Gastrocnemius medialis (tissue), 4 donors: ENCODE measurements around the gene ANKLE1. TPM values are rescaled to one million over a fixed set of nuclear protein-coding genes. Genes with fewer than 3 reads are reported as not detected.

Experiments used
- ATAC-seq, 2 donors: fragments of 150-250 bp; one replicate each; pipeline ENCODE4 v1.9.1; 2016
- DNase-seq, 2 donors: peaks; one replicate each; pipeline ENCODE4 v3.0.0-alpha.2; 2019
- H3K27ac ChIP-seq, 4 donors: fragments of 200-600 bp; sonication (generic); 1 replicate in 1 of 4; 2 replicates in 3 of 4; pipeline ENCODE4 v1.5.1; 2016 to 2018; ENCODE audit warnings: mild to moderate bottlenecking in 2 of 4, moderate library complexity in 1 of 4
- H3K27me3 ChIP-seq, 3 donors: fragments of 200-600 bp; sonication (generic) in 2 of 3; 1 replicate in 1 of 3; 2 replicates in 2 of 3; pipeline versions ENCODE4 v1.5.1 to v1.6.0; 2016 to 2019; ENCODE audit warnings: mild to moderate bottlenecking in 1 of 3, moderate library complexity in 1 of 3
- H3K36me3 ChIP-seq, 2 donors: fragments of 200-600 bp; sonication (generic) in 1 of 2; one replicate each; pipeline ENCODE4 v1.5.1; 2017 to 2018
- H3K4me1 ChIP-seq, 2 donors: fragments of 200-600 bp; sonication (generic) in 1 of 2; one replicate each; pipeline ENCODE4 v1.5.1; 2016 to 2017; ENCODE audit warnings: mild to moderate bottlenecking in 2 of 2
- H3K4me3 ChIP-seq, 4 donors: fragments of 200-600 bp; sonication (generic) in 3 of 4; 1 replicate in 1 of 4; 2 replicates in 3 of 4; pipeline ENCODE4 v1.5.1; 2016 to 2019; ENCODE audit warnings: mild to moderate bottlenecking in 2 of 4
- H3K9me3 ChIP-seq, 3 donors: fragments of 200-600 bp; sonication (generic) in 2 of 3; 1 replicate in 1 of 3; 2 replicates in 2 of 3; pipeline ENCODE4 v1.5.1; 2016 to 2019
- CTCF ChIP-seq, 5 experiments: fragments of 450-650 bp in 3 of 5; fragments of 200-600 bp in 2 of 5; sonication (generic) in 2 of 5; IDR thresholded peaks in 4 of 5; conservative IDR thresholded peaks in 1 of 5; 1 replicate in 4 of 5; 2 replicates in 1 of 5; pipeline ENCODE4 v1.5.1; 2016 to 2019; ENCODE audit warnings: antibody characterized with exemption in 5 of 5, mild to moderate bottlenecking in 3 of 5, moderate library complexity in 3 of 5
- POLR2A ChIP-seq, 2 donors: fragments of 450-650 bp; IDR thresholded peaks; one replicate each; pipeline ENCODE4 v1.6.1; 2017; ENCODE audit warnings: antibody characterized with exemption in 2 of 2, mild to moderate bottlenecking in 2 of 2, moderate library complexity in 2 of 2
- in situ Hi-C, 4 donors: fragments of 200-750 bp; cut with MboI; loops; one replicate each; pipeline versions ENCODE4 v1.15.0 to v1.8.0; 2017; ENCODE audit warnings: low sequenced_read_pairs in 4 of 4
- intact Hi-C: fragments of 100-400 bp; cut with DNase I; formaldehyde crosslinking; loops from one replicate; pipeline ENCODE4 v1.15.1; 2023; ENCODE audit warnings: low total_unique reads
- total RNA-seq, 4 donors: library from RNA; depleted of rRNA; stranded (reverse); fragments of >200 nt; gene quantifications; one replicate each; pipeline versions ENCODE4 v1.1.0 to v1.2.3, GENCODE V29; 2016

The ANKLE1 gene
- total RNA-seq, 4 donors from 2014 or later, result 0.11 to 1.4 TPM; not detected in 2

- ATAC-seq (no peak), DNase-seq (peak in 1 of 2 donors; percentile 49)
- Histone ChIP-seq H3K36me3 (no peaks in the 10 kb centered on the region), H3K27me3 (no peaks in the 10 kb centered on the region), H3K4me1 (peaks cover 17 to 20% of the 10 kb centered on the region in 2 donors), H3K4me3 (no peak overlapping the region), H3K27ac (no peak overlapping the region), H3K9me3 (no peaks in the 10 kb centered on the region)
- TF ChIP-seq POLR2A (IDR thresholded peaks at IDR 0.05), result no peak
- no peak for TF ChIP-seq CTCF (IDR thresholded peaks at IDR 0.05 in 4 of 5, conservative IDR thresholded peaks at IDR 0.05 in 1 of 5)
- in situ Hi-C loops (no loop called here), intact Hi-C loops (loop anchor here (10.0 kb wide), 1 partner anchor 222 kb away; the partner anchor contains the start of gene COLGALT1)
These were observed 51.2 kb downstream of the ANKLE1 start for GRCh38 chr19:17332677-17333581.

GRCh38 chr19:17333611-17334413 lies 52.1 kb downstream of the ANKLE1 start:
- H3K4me1 ChIP-seq, result peaks cover 22 to 24% of the 10 kb centered on the region in 2 donors
- intact Hi-C loops (loop anchor here (2.0 to 10.0 kb wide), 2 partner anchors 67 to 221 kb away; partner anchors contain the start of genes BABAM1 and COLGALT1), in situ Hi-C loops (no loop called here)
- ATAC-seq (no peak), DNase-seq (no peak)
- TF ChIP-seq POLR2A (IDR thresholded peaks at IDR 0.05) (no peak), CTCF (IDR thresholded peaks at IDR 0.05 in 4 of 5, conservative IDR thresholded peaks at IDR 0.05 in 1 of 5) (no peak)
- peaks cover 0 to 2% of the 10 kb centered on the region in 2 donors for H3K36me3 ChIP-seq
- H3K4me3 ChIP-seq, result peak overlapping the region; percentile 70 to 89 (median 80)
- H3K27ac ChIP-seq, result peak overlapping the region; percentile 65 to 81 (median 76)
- H3K27me3 ChIP-seq, result no peaks in the 10 kb centered on the region
- no peaks in the 10 kb centered on the region for H3K9me3 ChIP-seq

GRCh38 chr19:17334414-17335409 lies 53.0 kb downstream of the ANKLE1 start, which contains the start of gene ANO8:
TSS of gene ANO8 (minus strand) at chr19:17334855. CDS start at chr19:17334670, 185 bp downstream.
- DNase-seq (peak; percentile 87 to 88), ATAC-seq (peak; percentile 71 to 75)
- Histone ChIP-seq H3K27ac (peak within 1 kb of the TSS; percentile 74 to 93 (median 80)), H3K36me3 (peaks cover 0 to 7% of the 10 kb centered on the region in 2 donors), H3K4me3 (peak within 1 kb of the TSS; percentile 70 to 89 (median 80)), H3K27me3 (no peaks in the 10 kb centered on the region), H3K9me3 (no peaks in the 10 kb centered on the region), H3K4me1 (peaks cover 22 to 24% of the 10 kb centered on the region in 2 donors)
- TF ChIP-seq CTCF (IDR thresholded peaks at IDR 0.05 in 4 of 5, conservative IDR thresholded peaks at IDR 0.05 in 1 of 5) (peak in 1 of 5 experiments; percentile 15), POLR2A (IDR thresholded peaks at IDR 0.05) (peak in 1 of 2 donors; percentile 59)
- intact Hi-C loops (loop anchor here (2.0 to 10.0 kb wide), 3 partner anchors 68 to 220 kb away; partner anchors contain the start of genes BABAM1, COLGALT1 and PGLS), in situ Hi-C loops (no loop called here)
